B cell (primary cell): ENCODE data around the gene C1orf226. TPM values are rescaled to one million over a fixed set of nuclear protein-coding genes. Genes with fewer than 3 reads are reported as not detected.

Experiments used
- ATAC-seq: fragments of 200-7000 bp; cut with Tn5 transposase; one replicate; pipeline ENCODE4 v1.10.0; 2021; ENCODE audit warnings: low read depth, mild to moderate bottlenecking, moderate number of reproducible peaks, moderate library complexity
- CTCF ChIA-PET: fragments of 350-600 bp; sonication (Branson Sonifier 250); formaldehyde crosslinking; loops from one replicate; lab custom pipeline; 2021; ENCODE audit warnings: antibody characterized with exemption, inconsistent platforms; lab: Charles Lee
- POLR2A ChIA-PET: fragments of 350-600 bp; sonication (Branson Sonifier 250); formaldehyde crosslinking; loops from one replicate; lab custom pipeline; 2021; ENCODE audit warnings: antibody characterized with exemption; lab: Charles Lee
- DNase-seq: peaks from one replicate; pipeline ENCODE4 v3.0.0; 2013
- H2AFZ ChIP-seq: 2 replicates; pipeline ENCODE4 v1.6.1; 2012; ENCODE audit warnings: mild to moderate bottlenecking, low read depth, low read length; ENCODE audit not compliant: insufficient read depth, poor library complexity, severe bottlenecking
- H3K27ac ChIP-seq, 2 donors: 1 replicate in 1 of 2; 2 replicates in 1 of 2; pipeline ENCODE4 v1.5.1; 2012 to 2013; ENCODE audit warnings: low read length in 2 of 2, mild to moderate bottlenecking in 2 of 2, moderate library complexity in 1 of 2
- H3K27me3 ChIP-seq, 4 experiments: fragments of 200-600 bp in 1 of 4; sonication (generic) in 1 of 4; replicated peaks in 1 of 4; 1 replicate in 2 of 4; 2 replicates in 2 of 4; pipeline versions ENCODE4 v1.6.1 to v1.7.0; 2013 to 2016; ENCODE audit warnings: low read length in 3 of 4, mild to moderate bottlenecking in 2 of 4, mixed read lengths in 1 of 4, moderate library complexity in 1 of 4; ENCODE audit not compliant: insufficient read depth in 4 of 4, control insufficient read depth in 3 of 4; ENCODE audit errors: control extremely low read depth in 1 of 4
- H3K36me3 ChIP-seq, 2 experiments: replicated peaks in 1 of 2; 1 replicate in 1 of 2; 2 replicates in 1 of 2; pipeline versions ENCODE4 v1.6.1 to v1.7.1; 2013; ENCODE audit warnings: low read length in 1 of 2; ENCODE audit not compliant: insufficient read depth in 2 of 2, control insufficient read depth in 1 of 2; ENCODE audit errors: control extremely low read depth in 1 of 2, extremely low read depth in 1 of 2
- H3K4me1 ChIP-seq, 2 donors: fragments of 200-600 bp in 1 of 2; sonication (generic) in 1 of 2; 1 replicate in 1 of 2; 2 replicates in 1 of 2; pipeline versions ENCODE4 v1.5.1 to v1.6.1; 2013 to 2017; ENCODE audit warnings: low read length in 2 of 2; ENCODE audit not compliant: control insufficient read depth in 2 of 2, insufficient read depth in 2 of 2
- H3K4me2 ChIP-seq: replicated peaks from 2 replicates; pipeline ENCODE3; 2012; ENCODE audit warnings: mild to moderate bottlenecking, low read depth, low read length; ENCODE audit not compliant: poor library complexity, severe bottlenecking
- H3K4me3 ChIP-seq, 5 experiments: fragments of 200-600 bp in 1 of 5; sonication (generic) in 1 of 5; 1 replicate in 3 of 5; 2 replicates in 2 of 5; pipeline versions ENCODE4 v1.5.1 to v1.7.0; 2011 to 2016; ENCODE audit warnings: low read length in 4 of 5, mild to moderate bottlenecking in 4 of 5, low read depth in 2 of 5, control low read depth in 1 of 5, moderate library complexity in 1 of 5; ENCODE audit not compliant: insufficient read depth in 1 of 5; ENCODE audit errors: control extremely low read depth in 1 of 5, extremely low read depth in 1 of 5
- H3K79me2 ChIP-seq: fragments of 200-600 bp; sonication (generic); one replicate; pipeline ENCODE4 v1.6.0; 2016; ENCODE audit warnings: low read length; ENCODE audit not compliant: control insufficient read depth, insufficient read depth
- H3K9ac ChIP-seq: fragments of 200-600 bp; sonication (generic); 2 replicates; pipeline ENCODE4 v1.6.1; 2017; ENCODE audit warnings: mild to moderate bottlenecking, low read length, moderate library complexity
- H3K9me3 ChIP-seq, 3 donors: one replicate each; pipeline versions ENCODE4 v1.6.1 to v1.7.1; 2013; ENCODE audit warnings: low read length in 2 of 3; ENCODE audit not compliant: control insufficient read depth in 2 of 3, insufficient read depth in 1 of 3; ENCODE audit errors: control extremely low read depth in 1 of 3
- H4K20me1 ChIP-seq: 2 replicates; pipeline ENCODE4 v1.6.0; 2012; ENCODE audit warnings: mild to moderate bottlenecking, low read length; ENCODE audit not compliant: insufficient read depth, control insufficient read depth, poor library complexity, severe bottlenecking
- H3K27ac Mint-ChIP-seq: one replicate; pipeline ENCODE4 v1.8.0; 2021; ENCODE audit warnings: mixed read lengths
- H3K27me3 Mint-ChIP-seq: one replicate; pipeline ENCODE4 v1.8.0; 2021; ENCODE audit warnings: mixed read lengths
- H3K4me1 Mint-ChIP-seq: one replicate; pipeline ENCODE4 v1.8.0; 2021; ENCODE audit warnings: mixed read lengths
- H3K4me3 Mint-ChIP-seq: one replicate; pipeline ENCODE4 v1.8.0; 2021; ENCODE audit warnings: mixed read lengths
- H3K9me3 Mint-ChIP-seq: one replicate; pipeline ENCODE4 v1.8.0; 2022; ENCODE audit warnings: mixed read lengths; ENCODE audit not compliant: insufficient read depth
- EZH2 ChIP-seq: IDR thresholded peaks from 2 replicates; pipeline ENCODE4 v1.6.1; 2012; ENCODE audit warnings: borderline replicate concordance, low read depth, mild to moderate bottlenecking, moderate library complexity, low read length; ENCODE audit not compliant: insufficient read depth, poor library complexity, severe bottlenecking
- WGBS: methylation state at CpG from one replicate; pipeline ENCODE4 v1.1.5; 2013; ENCODE audit warnings: missing lambda C conversion rate; ENCODE audit not compliant: insufficient coverage; 5-methylcytosine and 5-hydroxymethylcytosine counted together
- intact Hi-C: fragments of 100-400 bp; cut with micrococcal nuclease; formaldehyde crosslinking; loops from one replicate; pipeline ENCODE4 v1.10.0; 2022
- polyA plus RNA-seq: library from polyadenylated mRNA; depleted of rRNA; stranded (reverse); fragments of >200 nt; gene quantifications from 2 replicates; pipeline ENCODE4 v1.2.3, GENCODE V29; 2012
- total RNA-seq, 2 donors: library from RNA; stranded (reverse); fragments of 120-200 nt in 1 of 2; gene quantifications; 1 replicate in 1 of 2; 2 replicates in 1 of 2; pipeline versions ENCODE4 v1.2.3 to v1.2.4, GENCODE V29; 2013 to 2022
- TF ChIP-seq, protein P1 (sequence below): fragments of 200-600 bp; IDR thresholded peaks from one replicate; pipeline ENCODE4 v1.8.0; 2022; ENCODE audit warnings: antibody characterized with exemption, mild to moderate bottlenecking

C1orf226 gene
- total and polyA plus RNA-seq, 2 donors (not counting 1 experiment from before 2014, with no cell fraction given): 0.01 to 0.10 TPM

- ATAC-seq: no peak
- Histone ChIP-seq H3K4me3 (no peak overlapping the region), H3K27ac (no peak overlapping the region), H3K79me2 (no peaks in the 10 kb centered on the region), H2AFZ (no peak overlapping the region), H3K9ac (no peak overlapping the region), H3K36me3 (no peaks in the 10 kb centered on the region), H3K27me3 (no peaks in the 10 kb centered on the region), H3K4me1 (no peaks in the 10 kb centered on the region), H3K4me2 (no peak overlapping the region), H4K20me1 (no peaks in the 10 kb centered on the region), H3K9me3 (no peaks in the 10 kb centered on the region)
- H3K27ac Mint-ChIP-seq: no peak overlapping the region
- no peak for DNase-seq
- peaks cover 18% of the 10 kb centered on the region for H3K27me3 Mint-ChIP-seq
- intact Hi-C loops: no loop called here
- ChIA-PET CTCF (no interaction called here), POLR2A (no interaction called here)
- WGBS: 98% methylated on average over 5 of the region's 9 CpGs
- H3K4me3 Mint-ChIP-seq: no peak overlapping the region
- no peak for TF ChIP-seq EZH2
- TF ChIP-seq, protein P1, sequence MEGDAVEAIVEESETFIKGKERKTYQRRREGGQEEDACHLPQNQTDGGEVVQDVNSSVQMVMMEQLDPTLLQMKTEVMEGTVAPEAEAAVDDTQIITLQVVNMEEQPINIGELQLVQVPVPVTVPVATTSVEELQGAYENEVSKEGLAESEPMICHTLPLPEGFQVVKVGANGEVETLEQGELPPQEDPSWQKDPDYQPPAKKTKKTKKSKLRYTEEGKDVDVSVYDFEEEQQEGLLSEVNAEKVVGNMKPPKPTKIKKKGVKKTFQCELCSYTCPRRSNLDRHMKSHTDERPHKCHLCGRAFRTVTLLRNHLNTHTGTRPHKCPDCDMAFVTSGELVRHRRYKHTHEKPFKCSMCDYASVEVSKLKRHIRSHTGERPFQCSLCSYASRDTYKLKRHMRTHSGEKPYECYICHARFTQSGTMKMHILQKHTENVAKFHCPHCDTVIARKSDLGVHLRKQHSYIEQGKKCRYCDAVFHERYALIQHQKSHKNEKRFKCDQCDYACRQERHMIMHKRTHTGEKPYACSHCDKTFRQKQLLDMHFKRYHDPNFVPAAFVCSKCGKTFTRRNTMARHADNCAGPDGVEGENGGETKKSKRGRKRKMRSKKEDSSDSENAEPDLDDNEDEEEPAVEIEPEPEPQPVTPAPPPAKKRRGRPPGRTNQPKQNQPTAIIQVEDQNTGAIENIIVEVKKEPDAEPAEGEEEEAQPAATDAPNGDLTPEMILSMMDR: no peak
- H3K9me3 Mint-ChIP-seq: no peaks in the 10 kb centered on the region
- peaks cover 3% of the 10 kb centered on the region for H3K4me1 Mint-ChIP-seq
These were observed 14.9 kb upstream of the C1orf226 start for GRCh38 chr1:162366671-162367070.

GRCh38 chr1:162367073-162367472, 14.5 kb upstream of the C1orf226 start:
- H2AFZ ChIP-seq: no peak overlapping the region
- H3K4me3 Mint-ChIP-seq: no peak overlapping the region

More at GRCh38 chr1:162367073-162367472, 14.5 kb upstream of the C1orf226 start:
- H3K79me2 ChIP-seq: no peaks in the 10 kb centered on the region
- H4K20me1 ChIP-seq: no peaks in the 10 kb centered on the region
- no peak for ATAC-seq
- ChIA-PET POLR2A (no interaction called here), CTCF (no interaction called here)
- no peaks in the 10 kb centered on the region for H3K4me1 ChIP-seq
- Mint-ChIP-seq H3K27ac (no peak overlapping the region), H3K9me3 (no peaks in the 10 kb centered on the region), H3K27me3 (peaks cover 18% of the 10 kb centered on the region), H3K4me1 (no peaks in the 10 kb centered on the region)
- TF ChIP-seq EZH2: no peak
- TF ChIP-seq, protein P1: no peak
- no peak overlapping the region for H3K27ac ChIP-seq
- no peaks in the 10 kb centered on the region for H3K9me3 ChIP-seq
- H3K4me3 ChIP-seq: no peak overlapping the region
- no peaks in the 10 kb centered on the region for H3K36me3 ChIP-seq
- WGBS: 95% methylated on average over 36 of the region's 36 CpGs
- H3K27me3 ChIP-seq: no peaks in the 10 kb centered on the region
- DNase-seq: no peak
- intact Hi-C loops: no loop called here
- no peak overlapping the region for H3K4me2 ChIP-seq
- H3K9ac ChIP-seq: no peak overlapping the region
